HepG2 (cell line): Measurements from ENCODE around the gene GRK3. TPM values are rescaled to one million over a fixed set of nuclear protein-coding genes. Genes with fewer than 3 reads are reported as not detected.
A peak's percentile ranks its signal among the peaks of the same experiment; 100 is the strongest.

ENCODE experiments used
- ATAC-seq: fragments of 200-7000 bp; cut with Tn5 transposase; 3 replicates; pipeline ENCODE4 v1.9.1; 2020; ENCODE audit warnings: mild to moderate bottlenecking, moderate library complexity
- BruUV-seq: library from RNA; stranded (reverse); fragments of 400-500 nt; replicated peaks from 2 replicates; lab custom pipeline; 2021; lab: Mats Ljungman, UMichigan
- CTCF ChIA-PET: fragments of 300-600 bp; formaldehyde crosslinking; extraction: SDS; loops from one replicate; lab custom pipeline; 2021; ENCODE audit warnings: low total read pairs, inconsistent platforms, low intra/inter-chr PET ratio; lab: Yijun Ruan, JAX
- POLR2A ChIA-PET: fragments of 350-600 bp; sonication (Branson Sonifier 250); formaldehyde crosslinking; loops from one replicate; lab custom pipeline; 2020; ENCODE audit warnings: antibody characterized with exemption, inconsistent platforms; lab: Yijun Ruan, JAX
- DNase-seq: peaks from one replicate; pipeline ENCODE4 v3.0.0-alpha.2; 2015; ENCODE audit warnings: low spot score
- FAIRE-seq: peaks from 3 replicates; lab custom pipeline; 2011; peaks lifted over from hg19 to GRCh38; lab: Jason Lieb, UNC
- H2AFZ ChIP-seq: one replicate; pipeline ENCODE4 v1.6.1; 2011; ENCODE audit warnings: low read length, inconsistent platforms
- H3K27ac ChIP-seq: fragments of 300-600 bp; 3 replicates; pipeline ENCODE4 v1.8.0; 2011; ENCODE audit warnings: mixed run types, mild to moderate bottlenecking, mixed read lengths, low read length, inconsistent platforms; ENCODE audit not compliant: insufficient read depth; ENCODE audit errors: extremely low read length
- H3K27me3 ChIP-seq, 2 experiments: fragments of 200-600 bp in 1 of 2; 2 replicates in 1 of 2; 3 replicates in 1 of 2; pipeline versions ENCODE4 v1.6.0 to v1.8.0; 2011; ENCODE audit warnings: low read length in 2 of 2, mild to moderate bottlenecking in 2 of 2, moderate library complexity in 2 of 2, inconsistent platforms in 1 of 2; ENCODE audit not compliant: insufficient read depth in 2 of 2, control insufficient read depth in 1 of 2
- H3K36me3 ChIP-seq, 2 experiments: fragments of 200-600 bp in 1 of 2; replicated peaks in 1 of 2; 2 replicates in 1 of 2; 3 replicates in 1 of 2; pipeline versions ENCODE4 v1.5.1 to v1.8.0; 2011; ENCODE audit warnings: low read length in 2 of 2, inconsistent platforms in 1 of 2; ENCODE audit not compliant: insufficient read depth in 2 of 2, control insufficient read depth in 1 of 2
- H3K4me1 ChIP-seq: 2 replicates; pipeline ENCODE4 v1.5.1; 2012; ENCODE audit warnings: low read length, inconsistent platforms; ENCODE audit not compliant: insufficient read depth
- H3K4me2 ChIP-seq: 2 replicates; pipeline ENCODE4 v1.6.0; 2011; ENCODE audit warnings: low read depth, low read length, inconsistent platforms
- H3K4me3 ChIP-seq, 3 experiments: fragments of 200-600 bp in 1 of 3; sonication (generic), shearing (Covaris generic) in 1 of 3; replicated peaks in 1 of 3; 2 replicates each; pipeline ENCODE4 v1.5.1; 2011 to 2016; ENCODE audit warnings: low read length in 3 of 3, inconsistent platforms in 2 of 3, low read depth in 2 of 3, mild to moderate bottlenecking in 2 of 3, control low read depth in 1 of 3, mixed read lengths in 1 of 3; ENCODE audit not compliant: insufficient read depth in 1 of 3
- H3K79me2 ChIP-seq: one replicate; pipeline ENCODE4 v1.6.1; 2011; ENCODE audit warnings: low read length, inconsistent platforms; ENCODE audit not compliant: insufficient read depth
- H3K9ac ChIP-seq: 2 replicates; pipeline ENCODE4 v1.6.0; 2011; ENCODE audit warnings: mild to moderate bottlenecking, low read depth, low read length, inconsistent platforms; ENCODE audit not compliant: insufficient read depth
- H3K9me3 ChIP-seq: 2 replicates; pipeline ENCODE4 v1.5.1; 2012; ENCODE audit warnings: mild to moderate bottlenecking, low read length
- H4K20me1 ChIP-seq: 2 replicates; pipeline ENCODE4 v1.6.0; 2011; ENCODE audit warnings: inconsistent platforms, mild to moderate bottlenecking, low read length, moderate library complexity; ENCODE audit not compliant: insufficient read depth
- ARNT ChIP-seq: fragments of 450-650 bp; IDR thresholded peaks from 2 replicates; pipeline ENCODE4 v1.6.1; 2017
- ATF1 ChIP-seq: IDR thresholded peaks from 2 replicates; pipeline ENCODE4 v1.6.1; 2016; ENCODE audit warnings: mild to moderate bottlenecking, control low read depth
- BHLHE40 ChIP-seq: IDR thresholded peaks from 2 replicates; pipeline ENCODE4 v1.6.1; 2011; ENCODE audit warnings: low read length, improper control_type of control experiment
- CHD4 ChIP-seq: fragments of 200-600 bp; sonication (generic); IDR thresholded peaks from 2 replicates; pipeline ENCODE4 v1.7.0; 2017; ENCODE audit warnings: mild to moderate bottlenecking, low read length, borderline replicate concordance
- HNRNPH1 ChIP-seq: fragments of 200-400 bp; formaldehyde crosslinking; optimal IDR thresholded peaks from 2 replicates; pipeline ENCODE3; 2017; ENCODE audit warnings: mild to moderate bottlenecking, low read depth, low read length
- HOXA5 ChIP-seq: sonication (generic); formaldehyde crosslinking; IDR thresholded peaks from 2 replicates; pipeline ENCODE4 v1.4.0; 2020; ENCODE audit warnings: missing genetic modification reagents
- HOXA7 ChIP-seq: sonication (generic); formaldehyde crosslinking; IDR thresholded peaks from 2 replicates; pipeline ENCODE4 v1.8.1; 2022; ENCODE audit warnings: mild to moderate bottlenecking, missing genetic modification reagents, moderate library complexity
- NCOA5 ChIP-seq: sonication (generic); formaldehyde crosslinking; IDR thresholded peaks from 2 replicates; pipeline ENCODE4 v1.4.0; 2020; ENCODE audit warnings: missing genetic modification reagents
- ZIK1 ChIP-seq: sonication (generic); formaldehyde crosslinking; IDR thresholded peaks from 2 replicates; pipeline ENCODE4 v1.5.0; 2020; ENCODE audit warnings: mild to moderate bottlenecking, low read depth, missing genetic modification reagents, borderline replicate concordance
- ZNF337 ChIP-seq: sonication (generic); formaldehyde crosslinking; IDR thresholded peaks from 2 replicates; pipeline ENCODE4 v1.5.1; 2020; ENCODE audit warnings: missing genetic modification reagents, low read depth, mild to moderate bottlenecking, borderline replicate concordance
- ZNF383 ChIP-seq: sonication (generic); formaldehyde crosslinking; IDR thresholded peaks from 2 replicates; pipeline ENCODE4 v1.4.0; 2020; ENCODE audit warnings: missing genetic modification reagents, mild to moderate bottlenecking, borderline replicate concordance
- ZNF414 ChIP-seq: sonication (generic); formaldehyde crosslinking; IDR thresholded peaks from 2 replicates; pipeline ENCODE4 v1.5.0; 2020; ENCODE audit warnings: missing genetic modification reagents
- ZNF549 ChIP-seq: sonication (generic); formaldehyde crosslinking; IDR thresholded peaks from 2 replicates; pipeline ENCODE4 v1.5.0; 2020; ENCODE audit warnings: missing genetic modification reagents
- ZNF691 ChIP-seq: sonication (generic); formaldehyde crosslinking; IDR thresholded peaks from 2 replicates; pipeline ENCODE4 v1.4.0; 2020; ENCODE audit warnings: missing genetic modification reagents, low read depth, mild to moderate bottlenecking, borderline replicate concordance
- ZNF773 ChIP-seq: sonication (generic); formaldehyde crosslinking; IDR thresholded peaks from 2 replicates; pipeline ENCODE4 v1.4.0; 2020; ENCODE audit warnings: missing genetic modification reagents, borderline replicate concordance
- ZNF775 ChIP-seq: sonication (generic); formaldehyde crosslinking; IDR thresholded peaks from 2 replicates; pipeline ENCODE4 v1.4.0; 2020; ENCODE audit warnings: missing genetic modification reagents, mild to moderate bottlenecking, moderate library complexity, borderline replicate concordance
- ZSCAN31 ChIP-seq: sonication (generic); formaldehyde crosslinking; IDR thresholded peaks from 2 replicates; pipeline ENCODE4 v1.5.0; 2020; ENCODE audit warnings: low read depth, mild to moderate bottlenecking, missing genetic modification reagents
- WGBS: methylation state at CpG from one replicate; pipeline ENCODE4 v1.1.6; 2017; ENCODE audit warnings: low lambda C conversion rate; 5-methylcytosine and 5-hydroxymethylcytosine counted together
- in situ Hi-C: cut with HindIII; loops from 2 replicates; pipeline ENCODE4 v1.10.0; 2017; ENCODE audit warnings: low pct_unique_long_range_greater_than_20kb; ENCODE audit not compliant: extremely low pct_ligation_motif_present
- intact Hi-C: fragments of 100-400 bp; cut with micrococcal nuclease; formaldehyde crosslinking; loops from one replicate; pipeline ENCODE4 v1.10.0; 2022; ENCODE audit not compliant: unreplicated experiment
- polyA plus RNA-seq, 8 experiments: library from polyadenylated mRNA; depleted of rRNA in 3 of 8; stranded (reverse) in 7 of 8; unstranded in 1 of 8; fragments of >200 nt; fragmentation: Illumina TruSeq in 4 of 8; extraction: Trizol in 4 of 8; gene quantifications; 2 replicates each; pipeline versions ENCODE4 v1.2.1 to v1.2.3, GENCODE V29; 2011 to 2016; ENCODE audit warnings: low read depth in 4 of 8, missing spikeins in 1 of 8, mixed read lengths in 1 of 8; ENCODE audit not compliant: insufficient read depth in 1 of 8
- total RNA-seq, 5 experiments: library from RNA; depleted of rRNA; stranded (reverse); fragments of >200 nt; fragmentation: Illumina TruSeq; extraction: Trizol; gene quantifications; 2 replicates each; pipeline ENCODE4 v1.2.3, GENCODE V29; 2016; ENCODE audit warnings: low read depth in 1 of 5
- TF ChIP-seq, protein P1 (sequence below): sonication (generic); formaldehyde crosslinking; IDR thresholded peaks from 2 replicates; pipeline ENCODE4 v1.8.0; 2022; ENCODE audit warnings: mild to moderate bottlenecking, missing genetic modification reagents, moderate library complexity
- TF ChIP-seq, protein P2 (sequence below): sonication (generic); formaldehyde crosslinking; IDR thresholded peaks from 2 replicates; pipeline ENCODE4 v1.5.0; 2020; ENCODE audit warnings: mild to moderate bottlenecking, missing genetic modification reagents
- TF ChIP-seq, protein P3 (sequence below): sonication (generic); formaldehyde crosslinking; IDR thresholded peaks from 2 replicates; pipeline ENCODE4 v1.4.0; 2020; ENCODE audit warnings: mild to moderate bottlenecking, low read depth, missing genetic modification reagents

GRK3 gene
- total and polyA plus RNA-seq, 2 of the 13 experiments (the other 11 are each of a cell fraction or from before 2014, with no cell fraction given) = 8.5 to 16.7 TPM

GRCh38 chr22:25658633-25659032 is 94.2 kb downstream of the GRK3 start:
- ChIA-PET POLR2A (no interaction called here), CTCF (no interaction called here)
- Histone ChIP-seq H3K4me3 (no peak overlapping the region), H3K4me1 (peaks cover 43% of the 10 kb centered on the region), H3K36me3 (no peaks in the 10 kb centered on the region), H3K27ac (peak overlapping the region; percentile 52), H2AFZ (no peak overlapping the region), H3K9me3 (no peaks in the 10 kb centered on the region), H3K9ac (no peak overlapping the region), H4K20me1 (no peaks in the 10 kb centered on the region), H3K79me2 (no peaks in the 10 kb centered on the region), H3K27me3 (no peaks in the 10 kb centered on the region; a peak in 1 of 5 replicates), H3K4me2 (no peak overlapping the region)
- FAIRE-seq = no peak
- TF ChIP-seq ZNF775 (CRISPR knock-in tag) (no peak), ZNF414 (no peak), CHD4 (no peak), ZNF549 (no peak), ZNF691 (CRISPR knock-in tag) (no peak), HNRNPH1 (no peak), ZNF383 (CRISPR knock-in tag) (no peak), ATF1 (CRISPR knock-in tag) (no peak), HOXA5 (CRISPR knock-in tag) (no peak), BHLHE40 (no peak), ZSCAN31 (no peak), ZNF337 (CRISPR knock-in tag) (no peak), ZIK1 (CRISPR knock-in tag) (no peak), HOXA7 (CRISPR knock-in tag) (no peak), ZNF773 (CRISPR knock-in tag) (no peak), ARNT (no peak), NCOA5 (CRISPR knock-in tag) (no peak)
- TF ChIP-seq, protein P1, sequence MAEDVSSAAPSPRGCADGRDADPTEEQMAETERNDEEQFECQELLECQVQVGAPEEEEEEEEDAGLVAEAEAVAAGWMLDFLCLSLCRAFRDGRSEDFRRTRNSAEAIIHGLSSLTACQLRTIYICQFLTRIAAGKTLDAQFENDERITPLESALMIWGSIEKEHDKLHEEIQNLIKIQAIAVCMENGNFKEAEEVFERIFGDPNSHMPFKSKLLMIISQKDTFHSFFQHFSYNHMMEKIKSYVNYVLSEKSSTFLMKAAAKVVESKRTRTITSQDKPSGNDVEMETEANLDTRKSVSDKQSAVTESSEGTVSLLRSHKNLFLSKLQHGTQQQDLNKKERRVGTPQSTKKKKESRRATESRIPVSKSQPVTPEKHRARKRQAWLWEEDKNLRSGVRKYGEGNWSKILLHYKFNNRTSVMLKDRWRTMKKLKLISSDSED (CRISPR knock-in tag) = no peak
- TF ChIP-seq, protein P2, sequence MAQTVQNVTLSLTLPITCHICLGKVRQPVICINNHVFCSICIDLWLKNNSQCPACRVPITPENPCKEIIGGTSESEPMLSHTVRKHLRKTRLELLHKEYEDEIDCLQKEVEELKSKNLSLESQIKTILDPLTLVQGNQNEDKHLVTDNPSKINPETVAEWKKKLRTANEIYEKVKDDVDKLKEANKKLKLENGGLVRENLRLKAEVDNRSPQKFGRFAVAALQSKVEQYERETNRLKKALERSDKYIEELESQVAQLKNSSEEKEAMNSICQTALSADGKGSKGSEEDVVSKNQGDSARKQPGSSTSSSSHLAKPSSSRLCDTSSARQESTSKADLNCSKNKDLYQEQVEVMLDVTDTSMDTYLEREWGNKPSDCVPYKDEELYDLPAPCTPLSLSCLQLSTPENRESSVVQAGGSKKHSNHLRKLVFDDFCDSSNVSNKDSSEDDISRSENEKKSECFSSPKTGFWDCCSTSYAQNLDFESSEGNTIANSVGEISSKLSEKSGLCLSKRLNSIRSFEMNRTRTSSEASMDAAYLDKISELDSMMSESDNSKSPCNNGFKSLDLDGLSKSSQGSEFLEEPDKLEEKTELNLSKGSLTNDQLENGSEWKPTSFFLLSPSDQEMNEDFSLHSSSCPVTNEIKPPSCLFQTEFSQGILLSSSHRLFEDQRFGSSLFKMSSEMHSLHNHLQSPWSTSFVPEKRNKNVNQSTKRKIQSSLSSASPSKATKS (CRISPR knock-in tag) = no peak
- TF ChIP-seq, protein P3, sequence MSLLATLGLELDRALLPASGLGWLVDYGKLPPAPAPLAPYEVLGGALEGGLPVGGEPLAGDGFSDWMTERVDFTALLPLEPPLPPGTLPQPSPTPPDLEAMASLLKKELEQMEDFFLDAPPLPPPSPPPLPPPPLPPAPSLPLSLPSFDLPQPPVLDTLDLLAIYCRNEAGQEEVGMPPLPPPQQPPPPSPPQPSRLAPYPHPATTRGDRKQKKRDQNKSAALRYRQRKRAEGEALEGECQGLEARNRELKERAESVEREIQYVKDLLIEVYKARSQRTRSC = no peak
- intact Hi-C loops (no loop called here), in situ Hi-C loops (no loop called here)
- no peak for DNase-seq
- no peak for ATAC-seq
- 95% methylated on average over 4 of the region's 4 CpGs for WGBS
- BruUV-seq = no TSS peak
